Measurements from ENCODE around the gene ME2.

ME2 gene

GRCh38 chr18:50861617-50862016 is 17.3 kb upstream of the ME2 start:
- H3K4me3 ChIP-seq (ENCODE audit: low read depth, low read length) = no peak overlapping the region
- peaks cover 5% of the 10 kb centered on the region for H3K4me1 ChIP-seq (ENCODE audit: control insufficient read depth, insufficient read depth, low read length, unreplicated experiment)
- H3K27ac ChIP-seq (ENCODE audit: low read depth, low read length) = no peak overlapping the region

GRCh38 chr18:50862401-50862800 is 16.5 kb upstream of the ME2 start:
- Histone ChIP-seq H3K79me2 (ENCODE audit: control insufficient read depth, insufficient read depth, low read length, unreplicated experiment) (no peaks in the 10 kb centered on the region), H3K4me1 (ENCODE audit: control insufficient read depth, insufficient read depth, low read length, unreplicated experiment) (peaks cover 3% of the 10 kb centered on the region), H3K4me3 (ENCODE audit: low read depth, low read length) (no peak overlapping the region), H2AFZ (ENCODE audit: low read length, unreplicated experiment) (no peak overlapping the region), H3K27me3 (ENCODE audit: insufficient read depth, low read length) (no peaks in the 10 kb centered on the region), H3K36me3 (ENCODE audit: insufficient read depth, low read length) (no peaks in the 10 kb centered on the region), H3K27ac (ENCODE audit: low read depth, low read length) (no peak overlapping the region)

More at GRCh38 chr18:50861617-50862016, 17.3 kb upstream of the ME2 start:
- Histone ChIP-seq H3K36me3 (ENCODE audit: insufficient read depth, low read length) (no peaks in the 10 kb centered on the region), H2AFZ (ENCODE audit: low read length, unreplicated experiment) (no peak overlapping the region), H3K79me2 (ENCODE audit: control insufficient read depth, insufficient read depth, low read length, unreplicated experiment) (no peaks in the 10 kb centered on the region), H3K27me3 (ENCODE audit: insufficient read depth, low read length) (no peaks in the 10 kb centered on the region)

- Histone ChIP-seq H3K36me3 (ENCODE audit: insufficient read depth, low read length) (no peaks in the 10 kb centered on the region), H3K4me3 (ENCODE audit: low read depth, low read length) (no peak overlapping the region), H3K4me1 (ENCODE audit: control insufficient read depth, insufficient read depth, low read length, unreplicated experiment) (peaks cover 3% of the 10 kb centered on the region), H2AFZ (ENCODE audit: low read length, unreplicated experiment) (no peak overlapping the region), H3K79me2 (ENCODE audit: control insufficient read depth, insufficient read depth, low read length, unreplicated experiment) (no peaks in the 10 kb centered on the region), H3K27ac (ENCODE audit: low read depth, low read length) (no peak overlapping the region), H3K27me3 (ENCODE audit: insufficient read depth, low read length) (no peaks in the 10 kb centered on the region)
Measured at GRCh38 chr18:50863840-50864375, 15.0 kb upstream of the ME2 start.

- Histone ChIP-seq H3K27ac (ENCODE audit: low read depth, low read length) (no peak overlapping the region), H3K79me2 (ENCODE audit: control insufficient read depth, insufficient read depth, low read length, unreplicated experiment) (no peaks in the 10 kb centered on the region), H3K36me3 (ENCODE audit: insufficient read depth, low read length) (no peaks in the 10 kb centered on the region), H3K4me3 (ENCODE audit: low read depth, low read length) (no peak overlapping the region), H3K27me3 (ENCODE audit: insufficient read depth, low read length) (no peaks in the 10 kb centered on the region), H3K4me1 (ENCODE audit: control insufficient read depth, insufficient read depth, low read length, unreplicated experiment) (peaks cover 18% of the 10 kb centered on the region), H2AFZ (ENCODE audit: low read length, unreplicated experiment) (no peak overlapping the region)
Measured at GRCh38 chr18:50866765-50867164, 12.2 kb upstream of the ME2 start.

- no peak overlapping the region for H3K27ac ChIP-seq (ENCODE audit: low read depth, low read length)
- no peaks in the 10 kb centered on the region for H3K27me3 ChIP-seq (ENCODE audit: insufficient read depth, low read length)
- H3K36me3 ChIP-seq (ENCODE audit: insufficient read depth, low read length) = no peaks in the 10 kb centered on the region
- H2AFZ ChIP-seq (ENCODE audit: low read length, unreplicated experiment) = no peak overlapping the region
- H3K4me3 ChIP-seq (ENCODE audit: low read depth, low read length) = no peak overlapping the region
- peaks cover 18% of the 10 kb centered on the region for H3K4me1 ChIP-seq (ENCODE audit: control insufficient read depth, insufficient read depth, low read length, unreplicated experiment)
- H3K79me2 ChIP-seq (ENCODE audit: control insufficient read depth, insufficient read depth, low read length, unreplicated experiment) = no peaks in the 10 kb centered on the region
Measured at GRCh38 chr18:50869150-50869549, 9.8 kb upstream of the ME2 start.

- Histone ChIP-seq H3K27me3 (ENCODE audit: insufficient read depth, low read length) (no peaks in the 10 kb centered on the region), H3K36me3 (ENCODE audit: insufficient read depth, low read length) (no peaks in the 10 kb centered on the region), H3K27ac (ENCODE audit: low read depth, low read length) (0 out of 2 replicates have a peak overlapping the region, but pooled peaks have one; percentile 11), H3K4me3 (ENCODE audit: low read depth, low read length) (no peak overlapping the region), H2AFZ (ENCODE audit: low read length, unreplicated experiment) (no peak overlapping the region), H3K79me2 (ENCODE audit: control insufficient read depth, insufficient read depth, low read length, unreplicated experiment) (no peaks in the 10 kb centered on the region), H3K4me1 (ENCODE audit: control insufficient read depth, insufficient read depth, low read length, unreplicated experiment) (peaks cover 18% of the 10 kb centered on the region)
Measured at GRCh38 chr18:50870138-50870845, 8.6 kb upstream of the ME2 start.

GRCh38 chr18:50871846-50872245 is 7.1 kb upstream of the ME2 start:
- Histone ChIP-seq H3K27ac (ENCODE audit: low read depth, low read length) (no peak overlapping the region), H3K4me1 (ENCODE audit: control insufficient read depth, insufficient read depth, low read length, unreplicated experiment) (peaks cover 18% of the 10 kb centered on the region), H3K4me3 (ENCODE audit: low read depth, low read length) (no peak overlapping the region), H2AFZ (ENCODE audit: low read length, unreplicated experiment) (no peak overlapping the region), H3K36me3 (ENCODE audit: insufficient read depth, low read length) (no peaks in the 10 kb centered on the region), H3K27me3 (ENCODE audit: insufficient read depth, low read length) (no peaks in the 10 kb centered on the region), H3K79me2 (ENCODE audit: control insufficient read depth, insufficient read depth, low read length, unreplicated experiment) (no peaks in the 10 kb centered on the region)

- Histone ChIP-seq H3K27me3 (ENCODE audit: insufficient read depth, low read length) (no peaks in the 10 kb centered on the region), H3K4me1 (ENCODE audit: control insufficient read depth, insufficient read depth, low read length, unreplicated experiment) (no peaks in the 10 kb centered on the region), H3K79me2 (ENCODE audit: control insufficient read depth, insufficient read depth, low read length, unreplicated experiment) (peaks cover 18% of the 10 kb centered on the region), H3K36me3 (ENCODE audit: insufficient read depth, low read length) (no peaks in the 10 kb centered on the region), H2AFZ (ENCODE audit: low read length, unreplicated experiment) (no peak overlapping the region), H3K27ac (ENCODE audit: low read depth, low read length) (no peak overlapping the region), H3K4me3 (ENCODE audit: low read depth, low read length) (no peak overlapping the region)
Measured at GRCh38 chr18:50875966-50876536, 2.9 kb upstream of the ME2 start.

- H3K4me1 ChIP-seq (ENCODE audit: control insufficient read depth, insufficient read depth, low read length, unreplicated experiment) = no peaks in the 10 kb centered on the region
- H3K79me2 ChIP-seq (ENCODE audit: control insufficient read depth, insufficient read depth, low read length, unreplicated experiment) = peaks cover 31% of the 10 kb centered on the region
- H3K36me3 ChIP-seq (ENCODE audit: insufficient read depth, low read length) = no peaks in the 10 kb centered on the region
- H3K27me3 ChIP-seq (ENCODE audit: insufficient read depth, low read length) = no peaks in the 10 kb centered on the region
- peak overlapping the region; percentile 66 for H2AFZ ChIP-seq (ENCODE audit: low read length, unreplicated experiment)
- H3K27ac ChIP-seq (ENCODE audit: low read depth, low read length) = peak overlapping the region; percentile 61; the same call in 1 of the 2 replicates
- peak overlapping the region; percentile 96 for H3K4me3 ChIP-seq (ENCODE audit: low read depth, low read length)
Measured at GRCh38 chr18:50877545-50878265, 1.2 kb upstream of the ME2 start.

GRCh38 chr18:50879302-50880118 is 592 bp downstream of the ME2 start:
- Histone ChIP-seq H3K27me3 (ENCODE audit: insufficient read depth, low read length) (no peaks in the 10 kb centered on the region), H3K4me3 (ENCODE audit: low read depth, low read length) (peak overlapping the region; percentile 96), H3K36me3 (ENCODE audit: insufficient read depth, low read length) (no peaks in the 10 kb centered on the region), H3K27ac (ENCODE audit: low read depth, low read length) (peak overlapping the region; percentile 25; the same call in 1 of the 2 replicates), H2AFZ (ENCODE audit: low read length, unreplicated experiment) (peak overlapping the region; percentile 98), H3K4me1 (ENCODE audit: control insufficient read depth, insufficient read depth, low read length, unreplicated experiment) (no peaks in the 10 kb centered on the region), H3K79me2 (ENCODE audit: control insufficient read depth, insufficient read depth, low read length, unreplicated experiment) (peaks cover 38% of the 10 kb centered on the region)

Measured in ACC112 (cell line).